ENCODE data around the gene EFNA2.

EFNA2 gene

DNA sequence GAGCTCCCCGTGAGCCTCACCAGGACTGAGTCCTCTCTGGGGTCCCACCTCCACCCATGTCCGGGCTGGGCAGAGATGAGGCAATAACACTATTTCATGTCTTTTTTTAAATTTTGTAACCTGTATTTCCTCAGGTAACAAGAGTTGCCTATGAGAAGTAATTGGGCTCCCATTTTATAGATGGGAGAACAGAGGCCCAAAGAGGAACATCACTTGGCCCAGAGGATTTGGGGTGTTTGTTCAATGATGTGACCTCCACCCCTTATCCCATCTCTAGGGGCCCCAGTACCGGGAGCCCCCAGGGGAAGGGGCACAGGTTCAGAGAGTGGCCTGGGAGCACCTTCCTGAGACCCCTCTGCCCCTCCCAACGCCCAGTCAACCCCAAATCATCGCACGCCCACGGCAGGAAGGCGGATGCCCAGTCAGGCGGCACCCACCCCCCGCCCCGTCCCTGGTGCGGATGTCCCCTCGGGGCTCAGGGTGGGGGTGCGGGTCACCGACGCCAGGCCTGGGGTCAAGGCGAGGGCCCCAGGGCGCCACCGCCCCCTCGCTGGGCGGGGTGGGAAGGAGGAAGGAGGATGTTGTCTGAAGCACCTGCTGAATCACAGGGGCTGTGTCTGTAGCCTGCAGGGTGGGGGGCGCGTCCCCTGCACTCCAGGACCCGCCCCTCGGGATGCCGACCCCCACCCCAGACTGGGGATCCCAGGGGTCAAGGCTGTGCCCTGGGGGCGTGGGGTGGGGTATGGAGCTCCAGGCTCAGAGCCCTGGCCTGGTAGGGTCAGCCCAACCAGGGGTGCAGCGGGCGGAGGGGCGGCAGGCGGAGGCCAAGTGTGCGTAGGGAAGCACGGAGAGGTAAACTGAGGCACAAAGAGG, 25.6 kb upstream of the EFNA2 start:
- TF ChIP-seq EZH2phosphoT487 (IDR thresholded peaks at IDR 0.05; ENCODE audit: borderline replicate concordance, low read length), result no peak
- TF ChIP-seq, protein P1, sequence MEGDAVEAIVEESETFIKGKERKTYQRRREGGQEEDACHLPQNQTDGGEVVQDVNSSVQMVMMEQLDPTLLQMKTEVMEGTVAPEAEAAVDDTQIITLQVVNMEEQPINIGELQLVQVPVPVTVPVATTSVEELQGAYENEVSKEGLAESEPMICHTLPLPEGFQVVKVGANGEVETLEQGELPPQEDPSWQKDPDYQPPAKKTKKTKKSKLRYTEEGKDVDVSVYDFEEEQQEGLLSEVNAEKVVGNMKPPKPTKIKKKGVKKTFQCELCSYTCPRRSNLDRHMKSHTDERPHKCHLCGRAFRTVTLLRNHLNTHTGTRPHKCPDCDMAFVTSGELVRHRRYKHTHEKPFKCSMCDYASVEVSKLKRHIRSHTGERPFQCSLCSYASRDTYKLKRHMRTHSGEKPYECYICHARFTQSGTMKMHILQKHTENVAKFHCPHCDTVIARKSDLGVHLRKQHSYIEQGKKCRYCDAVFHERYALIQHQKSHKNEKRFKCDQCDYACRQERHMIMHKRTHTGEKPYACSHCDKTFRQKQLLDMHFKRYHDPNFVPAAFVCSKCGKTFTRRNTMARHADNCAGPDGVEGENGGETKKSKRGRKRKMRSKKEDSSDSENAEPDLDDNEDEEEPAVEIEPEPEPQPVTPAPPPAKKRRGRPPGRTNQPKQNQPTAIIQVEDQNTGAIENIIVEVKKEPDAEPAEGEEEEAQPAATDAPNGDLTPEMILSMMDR (IDR thresholded peaks at IDR 0.05; ENCODE audit: low read depth, low read length, poor library complexity, severe bottlenecking), result no peak
- H3K4me2 ChIP-seq (ENCODE audit: low read length), result peak overlapping the region; percentile 98
- H4K20me1 ChIP-seq (ENCODE audit: control insufficient read depth, insufficient read depth, low read depth, low read length), result no peaks in the 10 kb centered on the region
- no peaks in the 10 kb centered on the region for H3K27me3 ChIP-seq (ENCODE audit: control insufficient read depth, low read length)
- no peaks in the 10 kb centered on the region for H3K9me3 ChIP-seq (ENCODE audit: control insufficient read depth, insufficient read depth, low read length)
- peaks cover 50% of the 10 kb centered on the region for H3K36me3 ChIP-seq (ENCODE audit: control insufficient read depth, low read length)
- H3K79me2 ChIP-seq (ENCODE audit: control insufficient read depth, low read length), result peaks cover 38% of the 10 kb centered on the region
- H3K9me2 ChIP-seq (replicated peaks; ENCODE audit: control insufficient read depth, low read length), result no peaks in the 10 kb centered on the region
- peaks cover 85% of the 10 kb centered on the region for H3K4me1 ChIP-seq (ENCODE audit: control insufficient read depth, low read length)
- peak overlapping the region; percentile 85 for H3K27ac ChIP-seq (ENCODE audit: low read depth, low read length)
- H3K4me3 ChIP-seq (ENCODE audit: low read length), result peak overlapping the region; percentile 77
- peaks cover 58% of the 10 kb centered on the region for H3F3A ChIP-seq (ENCODE audit: control insufficient read depth, insufficient read depth)

DNA sequence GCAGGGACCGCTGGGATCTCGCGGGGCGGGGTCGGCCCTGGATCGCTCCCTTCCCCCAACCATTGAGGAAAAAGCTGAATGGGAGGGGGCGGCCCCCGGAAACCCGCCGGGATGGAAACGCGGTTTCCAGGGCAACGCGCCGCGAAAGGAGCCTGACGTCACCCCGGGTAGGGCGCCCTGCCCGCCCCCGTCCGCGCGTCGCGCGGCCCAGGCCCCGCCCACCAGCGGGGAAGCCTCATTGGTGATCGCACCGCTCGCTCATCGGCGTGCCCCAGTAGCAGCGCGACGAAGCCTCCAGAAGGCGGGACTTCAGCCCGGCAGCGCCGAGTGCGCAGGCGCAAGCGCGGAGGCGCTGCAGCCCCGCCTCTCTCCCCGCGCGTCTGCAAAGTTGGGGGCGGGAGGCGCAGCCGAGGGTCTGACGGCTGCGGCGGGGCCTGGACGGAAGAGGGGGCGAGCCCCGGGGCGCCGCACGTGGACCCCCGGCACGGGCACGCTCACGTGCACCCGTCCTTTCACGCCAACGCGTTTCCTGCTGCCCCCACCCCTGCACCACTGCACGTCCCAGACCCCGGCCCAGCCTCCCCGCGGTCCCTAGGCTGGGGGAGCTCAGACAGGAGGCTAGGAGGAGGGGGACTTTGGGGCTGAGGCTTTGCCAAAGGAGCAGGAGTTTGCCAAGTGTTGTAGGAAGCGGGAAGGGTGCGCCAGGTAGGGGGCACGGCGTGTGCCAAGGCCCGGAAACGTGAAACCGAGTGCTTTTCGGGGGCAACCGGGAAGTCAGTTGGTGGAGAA, 24.7 kb upstream of the EFNA2 start:
- peak overlapping the region; percentile 77 for H3K4me3 ChIP-seq (ENCODE audit: low read length)
- H3F3A ChIP-seq (ENCODE audit: control insufficient read depth, insufficient read depth), result peaks cover 65% of the 10 kb centered on the region
- H3K36me3 ChIP-seq (ENCODE audit: control insufficient read depth, low read length), result peaks cover 42% of the 10 kb centered on the region
- TF ChIP-seq, protein P1 (IDR thresholded peaks at IDR 0.05; ENCODE audit: low read depth, low read length, poor library complexity, severe bottlenecking), result no peak
- no peak for TF ChIP-seq EZH2phosphoT487 (IDR thresholded peaks at IDR 0.05; ENCODE audit: borderline replicate concordance, low read length)
- no peaks in the 10 kb centered on the region for H4K20me1 ChIP-seq (ENCODE audit: control insufficient read depth, insufficient read depth, low read depth, low read length)
- H3K79me2 ChIP-seq (ENCODE audit: control insufficient read depth, low read length), result peaks cover 32% of the 10 kb centered on the region
- no peaks in the 10 kb centered on the region for H3K27me3 ChIP-seq (ENCODE audit: control insufficient read depth, low read length)
- peak overlapping the region; percentile 98 for H3K4me2 ChIP-seq (ENCODE audit: low read length)
- H3K9me2 ChIP-seq (replicated peaks; ENCODE audit: control insufficient read depth, low read length), result no peaks in the 10 kb centered on the region
- H3K4me1 ChIP-seq (ENCODE audit: control insufficient read depth, low read length), result peaks cover 84% of the 10 kb centered on the region
- peak overlapping the region; percentile 95 for H3K27ac ChIP-seq (ENCODE audit: low read depth, low read length)
- no peaks in the 10 kb centered on the region for H3K9me3 ChIP-seq (ENCODE audit: control insufficient read depth, insufficient read depth, low read length)

DNA sequence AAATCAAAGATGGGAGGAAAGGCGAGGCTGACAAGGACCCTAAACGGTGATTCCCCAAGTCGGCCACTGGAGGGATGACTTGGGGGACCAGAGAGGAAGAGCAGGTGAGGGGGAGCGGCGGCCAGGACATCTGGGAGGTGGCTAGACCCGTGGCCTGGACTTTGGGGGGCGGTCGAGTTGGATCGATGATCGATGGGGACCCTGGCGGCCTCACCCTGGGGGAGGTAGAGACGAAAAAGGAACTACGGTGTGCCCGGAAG, 24.2 kb upstream of the EFNA2 start:
- Histone ChIP-seq H3F3A (ENCODE audit: control insufficient read depth, insufficient read depth) (peaks cover 66% of the 10 kb centered on the region), H3K27ac (ENCODE audit: low read depth, low read length) (peak overlapping the region; percentile 95)

More for the DNA sequence above, 24.2 kb upstream of the EFNA2 start:
- Histone ChIP-seq H3K4me1 (ENCODE audit: control insufficient read depth, low read length) (peaks cover 86% of the 10 kb centered on the region), H3K79me2 (ENCODE audit: control insufficient read depth, low read length) (peaks cover 32% of the 10 kb centered on the region), H3K9me2 (replicated peaks; ENCODE audit: control insufficient read depth, low read length) (no peaks in the 10 kb centered on the region), H3K9me3 (ENCODE audit: control insufficient read depth, insufficient read depth, low read length) (no peaks in the 10 kb centered on the region), H4K20me1 (ENCODE audit: control insufficient read depth, insufficient read depth, low read depth, low read length) (no peaks in the 10 kb centered on the region), H3K4me2 (ENCODE audit: low read length) (peak overlapping the region; percentile 95), H3K4me3 (ENCODE audit: low read length) (peak overlapping the region; percentile 77), H3K27me3 (ENCODE audit: control insufficient read depth, low read length) (no peaks in the 10 kb centered on the region), H3K36me3 (ENCODE audit: control insufficient read depth, low read length) (peaks cover 39% of the 10 kb centered on the region)
- TF ChIP-seq EZH2phosphoT487 (IDR thresholded peaks at IDR 0.05; ENCODE audit: borderline replicate concordance, low read length), result no peak
- TF ChIP-seq, protein P1 (IDR thresholded peaks at IDR 0.05; ENCODE audit: low read depth, low read length, poor library complexity, severe bottlenecking), result peak; percentile 71

Measured in DOHH2 (cell line).